Measurements from ENCODE around the gene FBL. TPM values are rescaled to one million over a fixed set of nuclear protein-coding genes. Genes with fewer than 3 reads are reported as not detected.

FBL gene
- total and polyA plus RNA-seq, 2 of the 4 experiments (the other 2 are of a cell fraction): 259 to 446 TPM

DNA sequence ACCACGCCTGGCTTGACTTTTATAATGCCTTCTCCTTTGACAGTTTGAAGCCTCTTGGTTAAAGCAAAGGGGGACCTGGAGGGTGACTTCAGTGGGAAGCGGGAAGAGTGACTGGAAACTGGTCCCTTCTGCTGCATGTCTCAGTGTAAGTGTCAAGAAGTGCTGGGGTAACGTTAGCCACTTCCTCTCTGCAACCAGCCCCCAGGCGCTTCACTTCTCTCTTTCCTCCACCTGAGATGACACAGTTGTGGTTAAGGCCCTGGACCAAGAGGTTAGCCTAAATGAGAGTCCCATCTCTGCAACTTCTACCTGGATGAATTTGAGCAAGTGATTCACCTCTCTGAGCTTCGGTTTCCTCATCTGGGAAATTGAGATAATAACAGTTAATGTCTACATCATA is 51.2 kb downstream of the FBL start:
- ChIA-PET POLR2A (ENCODE audit: unreplicated experiment) (no interaction called here), CTCF (no interaction called here)
- H3K4me3 ChIP-seq (ENCODE audit: insufficient read depth, low read depth, low read length): no peak overlapping the region
- no peak overlapping the region for H2BK15ac ChIP-seq (ENCODE audit: low read depth, low read length)
- no peak overlapping the region for H3K27ac ChIP-seq (ENCODE audit: insufficient read depth, low read length)
- no peaks in the 10 kb centered on the region for H3K4me1 ChIP-seq (ENCODE audit: control insufficient read depth, insufficient read depth, low read length)
- no peak overlapping the region for H2BK120ac ChIP-seq (ENCODE audit: low read depth, low read length)
- H2BK5ac ChIP-seq (ENCODE audit: low read depth, low read length, poor library complexity, severe bottlenecking): no peak overlapping the region
- no peaks in the 10 kb centered on the region for H3K36me3 ChIP-seq (ENCODE audit: control insufficient read depth, insufficient read depth, low read length)
- no TSS peak for BruUV-seq (replicated peaks)
- H3K14ac ChIP-seq (replicated peaks; ENCODE audit: low read depth, low read length): no peak overlapping the region
- no peaks in the 10 kb centered on the region for H3K79me1 ChIP-seq (ENCODE audit: low read depth in 1 of 2, low read length in 2 of 2)
- H3K4me2 ChIP-seq (ENCODE audit: low read depth, low read length): no peak overlapping the region
- no peak overlapping the region for H2BK20ac ChIP-seq (ENCODE audit: low read depth, low read length)
- H3K9me1 ChIP-seq (ENCODE audit: insufficient read depth, low read length): no peaks in the 10 kb centered on the region
- H3K27me3 ChIP-seq (ENCODE audit: control insufficient read depth, insufficient read depth, low read length): peaks cover 5% of the 10 kb centered on the region
- no peak overlapping the region for H4K8ac ChIP-seq (ENCODE audit: low read depth in 2 of 2, low read length in 2 of 2)
- no peak overlapping the region for H2AK5ac ChIP-seq (ENCODE audit: low read depth, low read length)
- H3K9me3 ChIP-seq (ENCODE audit: control insufficient read depth, insufficient read depth, low read length): no peaks in the 10 kb centered on the region
- no peak for DNase-seq
- in situ Hi-C loops (cut with MboI; ENCODE audit: low sequenced_read_pairs) (no loop called here), dilution Hi-C loops (cut with HindIII; ENCODE audit: low sequenced_read_pairs, unreplicated experiment) (no loop called here), intact Hi-C loops (cut with micrococcal nuclease) (no loop called here)
- WGBS, 2 experiments (ENCODE audit: extremely low coverage in 2 of 2, insufficient read length in 1 of 2): no CpG with 5 or more reads among the region's 5 CpGs
- no peak overlapping the region for H3K18ac ChIP-seq (ENCODE audit: low read depth, low read length)
- no peak overlapping the region for H3K23ac ChIP-seq (ENCODE audit: low read depth, low read length)
- no peak overlapping the region for H3K9ac ChIP-seq (ENCODE audit: low read depth, low read length)
- H3K56ac ChIP-seq (ENCODE audit: extremely low read depth, insufficient read depth, low read length): no peak overlapping the region
- no peak overlapping the region for H2AK9ac ChIP-seq (replicated peaks; ENCODE audit: low read depth, low read length, poor library complexity)
- no peak for ATAC-seq (ENCODE audit: low read depth)
- H2AFZ ChIP-seq (replicated peaks; ENCODE audit: low read length, poor library complexity): no peak overlapping the region
- H4K20me1 ChIP-seq (ENCODE audit: insufficient read depth, low read length): no peaks in the 10 kb centered on the region
- H4K91ac ChIP-seq (ENCODE audit: insufficient read depth, low read depth, low read length): no peak overlapping the region
- TF ChIP-seq MXI1 (IDR thresholded peaks at IDR 0.05; ENCODE audit: borderline replicate concordance, low read depth, low read length) (no peak), USF2 (IDR thresholded peaks at IDR 0.05; ENCODE audit: low read depth, low read length) (no peak), RAD21 (IDR thresholded peaks at IDR 0.05; ENCODE audit: low read length) (no peak), MAZ (IDR thresholded peaks at IDR 0.05; ENCODE audit: borderline replicate concordance, low read depth, low read length) (no peak), ELK1 (IDR thresholded peaks at IDR 0.05; ENCODE audit: borderline replicate concordance, low read depth, low read length) (no peak), RFX5 (IDR thresholded peaks at IDR 0.05; ENCODE audit: low read depth, low read length) (no peak), POLR2A (IDR thresholded peaks at IDR 0.05; ENCODE audit: low read depth, low read length) (no peak), RCOR1 (IDR thresholded peaks at IDR 0.05; ENCODE audit: insufficient replicate concordance, low read length) (no peak), CEBPB (IDR thresholded peaks at IDR 0.05; ENCODE audit: low read depth, low read length) (no peak), FOS (IDR thresholded peaks at IDR 0.05; ENCODE audit: low read depth, low read length) (no peak), MAFK (IDR thresholded peaks at IDR 0.05; ENCODE audit: low read depth, low read length) (no peak), BHLHE40 (IDR thresholded peaks at IDR 0.05; ENCODE audit: low read depth, low read length) (no peak)
- no peak overlapping the region for H3K4ac ChIP-seq (ENCODE audit: low read depth, low read length)
- H4K5ac ChIP-seq (ENCODE audit: low read depth, low read length): no peak overlapping the region
